Measurements from ENCODE around the gene TMOD2. TPM values are rescaled to one million over a fixed set of nuclear protein-coding genes. Genes with fewer than 3 reads are reported as not detected.

The TMOD2 gene
- total and polyA plus RNA-seq, 2 donors from 2014 or later, result 2.5 to 9.3 TPM

GRCh38 chr15:51864408-51865056 is 113.1 kb downstream of the TMOD2 start:
- intact Hi-C loops (cut with DNase I), result no loop called here
- peaks cover 4% of the 10 kb centered on the region in 3 donors for H3K36me3 ChIP-seq (ENCODE audit: control insufficient read depth in 2 of 3, insufficient read depth in 3 of 3, low read length in 3 of 3)
- H3K27ac ChIP-seq (ENCODE audit: low read depth in 2 of 2, low read length in 2 of 2), result no peak overlapping the region
- no peaks in the 10 kb centered on the region for H3K27me3 ChIP-seq (ENCODE audit: control insufficient read depth, insufficient read depth, low read length)
- H3K9me3 ChIP-seq (ENCODE audit: control insufficient read depth in 2 of 3, insufficient read depth in 1 of 3, low read length in 3 of 3), result no peaks in the 10 kb centered on the region
- no peak overlapping the region for H3K9ac ChIP-seq (ENCODE audit: low read length in 3 of 3)
- FAIRE-seq, result no peak
- H3K4me1 ChIP-seq (ENCODE audit: control insufficient read depth in 2 of 3, insufficient read depth in 2 of 3, low read depth in 1 of 3, low read length in 3 of 3), result peaks cover 0 to 9% (median 4%) of the 10 kb centered on the region in 3 donors
- no peak overlapping the region for H3K4me3 ChIP-seq (ENCODE audit: low read length in 3 of 3)
- no peak for DNase-seq
- TF ChIP-seq, protein P1, sequence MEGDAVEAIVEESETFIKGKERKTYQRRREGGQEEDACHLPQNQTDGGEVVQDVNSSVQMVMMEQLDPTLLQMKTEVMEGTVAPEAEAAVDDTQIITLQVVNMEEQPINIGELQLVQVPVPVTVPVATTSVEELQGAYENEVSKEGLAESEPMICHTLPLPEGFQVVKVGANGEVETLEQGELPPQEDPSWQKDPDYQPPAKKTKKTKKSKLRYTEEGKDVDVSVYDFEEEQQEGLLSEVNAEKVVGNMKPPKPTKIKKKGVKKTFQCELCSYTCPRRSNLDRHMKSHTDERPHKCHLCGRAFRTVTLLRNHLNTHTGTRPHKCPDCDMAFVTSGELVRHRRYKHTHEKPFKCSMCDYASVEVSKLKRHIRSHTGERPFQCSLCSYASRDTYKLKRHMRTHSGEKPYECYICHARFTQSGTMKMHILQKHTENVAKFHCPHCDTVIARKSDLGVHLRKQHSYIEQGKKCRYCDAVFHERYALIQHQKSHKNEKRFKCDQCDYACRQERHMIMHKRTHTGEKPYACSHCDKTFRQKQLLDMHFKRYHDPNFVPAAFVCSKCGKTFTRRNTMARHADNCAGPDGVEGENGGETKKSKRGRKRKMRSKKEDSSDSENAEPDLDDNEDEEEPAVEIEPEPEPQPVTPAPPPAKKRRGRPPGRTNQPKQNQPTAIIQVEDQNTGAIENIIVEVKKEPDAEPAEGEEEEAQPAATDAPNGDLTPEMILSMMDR (IDR thresholded peaks at IDR 0.05; ENCODE audit: borderline replicate concordance, extremely low read depth, insufficient read depth), result no peak

GRCh38 chr15:51865317-51865716 is 113.9 kb downstream of the TMOD2 start:
- Histone ChIP-seq H3K27me3 (ENCODE audit: control insufficient read depth, insufficient read depth, low read length) (no peaks in the 10 kb centered on the region), H3K36me3 (ENCODE audit: control insufficient read depth in 2 of 3, insufficient read depth in 3 of 3, low read length in 3 of 3) (peaks cover 4 to 6% (median 4%) of the 10 kb centered on the region in 3 donors)
- no peak for FAIRE-seq

More at GRCh38 chr15:51865317-51865716, 113.9 kb downstream of the TMOD2 start:
- no peaks in the 10 kb centered on the region for H3K9me3 ChIP-seq (ENCODE audit: control insufficient read depth in 2 of 3, insufficient read depth in 1 of 3, low read length in 3 of 3)
- no peak overlapping the region for H3K27ac ChIP-seq (ENCODE audit: low read depth in 2 of 2, low read length in 2 of 2)
- no peak for DNase-seq
- H3K4me1 ChIP-seq (ENCODE audit: control insufficient read depth in 2 of 3, insufficient read depth in 2 of 3, low read depth in 1 of 3, low read length in 3 of 3), result peaks cover 0 to 9% (median 4%) of the 10 kb centered on the region in 3 donors
- intact Hi-C loops (cut with DNase I), result no loop called here
- no peak overlapping the region for H3K4me3 ChIP-seq (ENCODE audit: low read length in 3 of 3)
- no peak overlapping the region for H3K9ac ChIP-seq (ENCODE audit: low read length in 3 of 3)
- TF ChIP-seq, protein P1 (IDR thresholded peaks at IDR 0.05; ENCODE audit: borderline replicate concordance, extremely low read depth, insufficient read depth), result no peak

Other genes with a start within 250 kb of the TMOD2 start
- 29.0 TPM for gene DMXL2, start 128.8 kb upstream of the TMOD2 start, total RNA-seq
- gene DMXL2, start 128.8 kb upstream of the TMOD2 start, polyA plus RNA-seq (ENCODE audit: insufficient read depth, low read depth, low replicate concordance), result 14.6 TPM
- gene SCG3, start 70.1 kb upstream of the TMOD2 start, total RNA-seq, result 0.13 TPM
- 0.11 TPM for gene SCG3, start 70.1 kb upstream of the TMOD2 start, polyA plus RNA-seq (ENCODE audit: insufficient read depth, low read depth, low replicate concordance)
- gene LYSMD2, start 13.9 kb upstream of the TMOD2 start, total RNA-seq, result 11.7 TPM
- gene LYSMD2, start 13.9 kb upstream of the TMOD2 start, polyA plus RNA-seq (ENCODE audit: insufficient read depth, low read depth, low replicate concordance), result 21.5 TPM
- 49.0 TPM for gene TMOD3, start 78.1 kb downstream of the TMOD2 start, total RNA-seq
- 8.9 TPM for gene TMOD3, start 78.1 kb downstream of the TMOD2 start, polyA plus RNA-seq (ENCODE audit: insufficient read depth, low read depth, low replicate concordance)
- gene LEO1, start 220.2 kb downstream of the TMOD2 start, total RNA-seq, result 14.5 TPM
- gene LEO1, start 220.2 kb downstream of the TMOD2 start, polyA plus RNA-seq (ENCODE audit: insufficient read depth, low read depth, low replicate concordance), result 12.1 TPM

All from kidney (tissue), 14 donors.